HS-27A (cell line): ENCODE results near the gene SAMD4A.

Experiments
- DNase-seq: peaks from one replicate; pipeline ENCODE4 v3.0.0-alpha.2; 2012; ENCODE audit warnings: low read depth, missing footprints

The SAMD4A gene, protein sequence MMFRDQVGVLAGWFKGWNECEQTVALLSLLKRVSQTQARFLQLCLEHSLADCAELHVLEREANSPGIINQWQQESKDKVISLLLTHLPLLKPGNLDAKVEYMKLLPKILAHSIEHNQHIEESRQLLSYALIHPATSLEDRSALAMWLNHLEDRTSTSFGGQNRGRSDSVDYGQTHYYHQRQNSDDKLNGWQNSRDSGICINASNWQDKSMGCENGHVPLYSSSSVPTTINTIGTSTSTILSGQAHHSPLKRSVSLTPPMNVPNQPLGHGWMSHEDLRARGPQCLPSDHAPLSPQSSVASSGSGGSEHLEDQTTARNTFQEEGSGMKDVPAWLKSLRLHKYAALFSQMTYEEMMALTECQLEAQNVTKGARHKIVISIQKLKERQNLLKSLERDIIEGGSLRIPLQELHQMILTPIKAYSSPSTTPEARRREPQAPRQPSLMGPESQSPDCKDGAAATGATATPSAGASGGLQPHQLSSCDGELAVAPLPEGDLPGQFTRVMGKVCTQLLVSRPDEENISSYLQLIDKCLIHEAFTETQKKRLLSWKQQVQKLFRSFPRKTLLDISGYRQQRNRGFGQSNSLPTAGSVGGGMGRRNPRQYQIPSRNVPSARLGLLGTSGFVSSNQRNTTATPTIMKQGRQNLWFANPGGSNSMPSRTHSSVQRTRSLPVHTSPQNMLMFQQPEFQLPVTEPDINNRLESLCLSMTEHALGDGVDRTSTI

DNA sequence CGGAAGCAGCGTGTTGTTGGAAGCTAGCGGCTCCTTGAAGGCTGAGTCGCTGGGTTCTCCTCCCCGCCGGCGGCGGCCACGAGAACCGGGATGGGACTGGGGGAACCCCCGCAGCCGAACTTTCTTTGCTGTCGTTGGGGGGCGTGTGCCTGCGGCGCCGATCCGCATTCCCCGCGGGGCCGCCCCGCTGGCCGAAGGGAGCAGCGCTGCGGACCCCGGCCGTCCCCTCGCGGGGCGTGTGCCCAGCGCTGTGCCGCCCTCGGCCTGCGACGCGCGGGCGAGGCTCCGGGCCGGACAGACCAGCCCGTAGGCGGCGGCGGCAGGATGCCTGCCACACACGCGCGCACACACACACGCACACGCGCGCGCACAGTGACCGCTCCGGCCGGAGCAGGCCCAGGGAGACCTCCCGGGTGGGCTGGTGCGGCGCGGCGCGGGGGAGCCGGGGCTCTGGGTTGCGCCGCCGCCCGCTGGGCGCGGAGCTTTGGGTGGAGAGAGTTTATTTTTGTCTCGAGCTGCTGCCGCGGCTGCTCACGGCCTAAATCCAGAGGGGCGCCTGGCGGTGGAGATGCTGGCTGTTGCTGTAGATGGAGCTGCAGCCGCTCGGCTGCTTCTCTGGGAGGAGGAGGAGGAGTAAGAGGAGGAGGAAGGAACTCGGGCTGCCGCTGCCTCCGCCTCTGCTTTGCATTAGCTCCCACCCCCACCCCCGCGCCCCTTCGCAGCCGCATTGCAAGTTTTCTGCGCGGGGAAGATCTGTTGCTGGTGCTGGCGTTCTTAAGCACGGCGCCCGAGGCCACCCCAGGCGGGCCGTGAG is at the start of gene SAMD4A:
Gene SAMD4A, plus strand, starts transcription at position 719 of the 814 bp plus-strand sequence. CDS start 789 bp downstream, outside the sequence.
- no peak for DNase-seq

DNA sequence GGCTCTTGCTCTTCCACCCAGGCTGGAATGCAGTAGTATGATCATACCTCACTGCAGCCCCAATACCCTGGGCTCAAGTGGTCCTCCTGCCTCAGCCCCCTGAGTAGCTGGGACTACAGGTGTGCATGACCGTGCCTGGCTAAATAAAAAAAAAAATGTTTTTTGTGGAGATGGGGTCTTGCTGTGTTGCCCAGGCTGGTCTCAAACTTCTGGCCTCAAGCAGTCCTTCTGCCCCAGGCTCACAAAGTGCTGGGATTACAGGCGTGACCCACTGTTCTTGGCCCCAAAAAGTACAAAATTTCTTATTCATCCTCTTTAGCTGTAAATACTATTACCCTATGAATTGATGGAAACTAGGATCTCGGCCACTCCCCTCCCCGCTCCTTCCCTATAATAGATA is 42.5 kb upstream of the SAMD4A start:
- DNase-seq: no peak

DNA sequence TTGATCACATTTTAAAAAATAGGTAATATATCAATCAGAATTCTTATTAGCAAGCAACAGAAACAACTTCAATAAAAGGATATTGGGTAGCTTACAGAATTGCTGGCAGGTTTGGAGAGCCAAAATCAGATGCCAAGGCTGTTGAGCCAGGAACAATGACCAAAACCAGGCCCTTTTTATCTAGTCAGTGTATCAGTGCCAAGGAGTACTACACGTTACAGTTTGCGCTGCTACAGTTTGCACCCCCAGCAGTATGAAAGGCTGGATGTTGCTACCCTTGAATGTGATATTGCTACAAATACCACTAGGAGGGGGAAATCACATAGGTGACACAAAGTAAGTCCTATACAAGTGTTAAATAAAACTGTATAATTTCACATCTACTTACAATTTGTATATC is 38.0 kb upstream of the SAMD4A start:
- DNase-seq: no peak

DNA sequence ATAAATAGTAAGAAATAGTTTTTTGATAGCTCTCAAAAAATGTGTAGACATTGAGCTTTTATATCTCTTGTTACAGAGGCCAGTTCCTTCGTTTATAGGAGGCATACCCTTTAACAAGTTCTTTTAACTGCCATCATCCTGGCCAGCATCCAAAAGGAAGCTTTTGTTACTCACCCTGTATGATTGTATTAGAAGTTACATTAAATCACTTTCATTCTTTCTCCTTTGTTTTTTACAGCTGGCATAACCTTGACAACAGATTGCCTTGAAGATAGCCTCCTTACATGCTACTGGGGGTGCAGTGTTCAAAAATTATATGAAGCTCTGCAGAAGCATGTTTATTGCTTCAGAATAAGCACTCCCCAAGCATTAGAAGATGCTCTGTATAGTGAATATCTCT is 37.1 kb upstream of the SAMD4A start:
- no peak for DNase-seq

DNA sequence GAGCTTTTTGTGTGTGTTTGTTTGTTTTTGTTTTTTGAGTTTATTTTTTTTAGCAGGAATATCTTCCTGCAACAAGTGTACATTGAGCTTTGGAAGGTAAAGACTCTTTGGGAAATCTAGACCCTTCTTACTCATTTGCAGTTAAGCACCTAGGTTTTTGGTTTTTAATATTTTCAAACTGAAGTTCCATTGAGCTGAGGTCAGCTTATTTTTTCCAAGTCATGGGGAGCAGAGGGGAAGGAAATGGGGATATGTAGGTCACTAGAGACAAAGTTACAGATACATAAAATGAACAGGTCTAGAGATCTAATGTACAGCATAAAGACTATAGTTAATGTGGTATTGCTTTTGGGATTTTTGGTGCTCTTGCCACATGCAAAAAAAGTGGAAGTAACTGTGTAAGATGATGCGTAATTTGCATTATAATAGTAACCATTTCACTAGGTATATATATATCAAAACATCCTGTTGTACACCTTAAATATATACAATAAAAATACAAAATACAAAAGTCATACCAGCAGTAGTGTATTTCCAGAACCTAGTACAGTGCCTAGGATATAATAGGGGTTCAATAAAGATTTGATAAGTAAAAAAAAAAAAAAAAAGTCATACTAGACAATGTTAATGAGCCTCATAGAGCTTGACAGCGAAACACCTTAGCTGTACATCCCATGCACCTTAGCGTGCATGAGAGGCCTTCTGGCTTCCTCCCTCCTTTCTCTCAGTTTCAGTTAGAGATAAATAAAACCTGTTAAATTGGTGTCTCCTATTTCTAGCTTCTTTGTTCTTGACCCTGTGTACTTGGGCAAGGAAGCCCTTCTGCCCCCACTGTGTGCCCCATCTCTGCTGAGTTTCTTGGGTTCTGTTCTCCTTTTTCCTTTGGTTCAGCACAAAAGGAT is 34.6 kb upstream of the SAMD4A start:
- no peak for DNase-seq

DNA sequence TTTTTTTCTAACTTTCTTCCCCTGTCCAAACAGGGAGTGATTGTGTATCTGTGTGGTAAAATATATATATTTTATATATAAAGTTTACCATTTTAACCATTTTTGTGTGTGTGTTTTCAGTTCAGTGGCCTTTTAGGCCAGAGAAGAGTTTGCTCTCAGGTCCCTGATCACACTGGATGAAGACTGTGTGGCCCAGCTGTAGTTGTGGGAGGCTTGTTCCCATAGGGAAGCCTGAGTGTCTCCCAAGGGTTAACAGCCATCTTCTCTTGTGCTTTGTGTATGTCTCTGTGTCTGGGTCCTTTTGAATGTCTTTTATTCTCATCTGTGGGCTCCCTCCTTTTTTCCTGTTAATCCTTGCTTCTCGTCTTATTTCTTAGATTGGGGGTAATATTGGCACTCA is 33.8 kb upstream of the SAMD4A start:
- no peak for DNase-seq

DNA sequence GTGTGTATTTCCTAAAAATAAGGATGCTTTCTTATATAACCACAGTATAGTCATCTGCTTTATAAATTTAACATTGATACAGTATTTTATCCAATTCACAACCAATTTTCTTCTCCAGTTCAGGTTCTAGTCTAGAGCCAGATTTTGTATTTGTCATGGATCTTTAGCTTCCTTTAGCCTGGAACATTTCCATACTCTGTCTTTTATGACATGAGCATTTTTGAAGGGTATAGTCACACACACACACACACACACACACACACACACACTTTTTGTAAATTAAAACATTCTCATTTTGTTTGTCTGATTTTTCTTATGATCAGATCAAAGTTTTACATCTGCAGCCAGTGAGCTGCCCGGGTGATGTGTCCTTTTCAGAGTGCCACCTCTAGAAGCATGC is 31.8 kb upstream of the SAMD4A start:
- DNase-seq: no peak

DNA sequence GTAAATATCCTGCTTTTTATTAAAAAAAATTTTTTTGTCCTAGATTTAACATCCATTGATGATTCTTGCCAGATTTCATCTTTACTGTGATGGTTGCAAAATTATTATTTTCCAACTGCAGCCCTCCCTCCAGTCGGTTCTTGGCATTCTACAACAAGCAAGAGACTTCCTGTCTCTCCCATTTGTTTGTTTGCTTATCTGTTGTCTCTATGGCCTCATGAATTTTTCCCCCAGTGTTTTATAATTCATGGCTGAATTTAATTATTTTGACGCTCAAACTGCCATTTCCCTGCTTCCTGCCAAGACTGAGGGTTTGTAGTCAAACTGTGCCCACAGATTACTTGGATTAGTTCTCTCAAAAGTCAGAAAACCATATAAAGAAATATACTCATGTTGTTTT is 31.3 kb upstream of the SAMD4A start:
- no peak for DNase-seq

DNA sequence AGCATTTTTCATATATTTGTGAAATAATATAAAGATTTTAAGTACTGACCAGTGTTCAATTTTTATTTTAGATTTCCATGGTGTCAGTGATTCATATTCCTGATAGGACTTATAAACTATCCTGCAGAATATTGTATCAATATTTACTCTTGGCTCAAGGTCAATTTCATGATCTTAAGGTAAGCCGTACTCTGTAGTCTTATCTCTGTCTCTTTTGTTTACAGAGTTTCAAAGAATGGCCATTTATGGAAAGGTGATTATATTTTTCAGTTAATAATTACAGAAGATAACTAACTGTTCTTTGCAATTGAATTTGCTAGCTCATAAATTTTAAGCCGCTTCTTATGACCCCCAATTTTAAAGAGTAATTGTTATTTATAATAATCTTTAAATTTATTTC is 29.3 kb upstream of the SAMD4A start:
- no peak for DNase-seq

DNA sequence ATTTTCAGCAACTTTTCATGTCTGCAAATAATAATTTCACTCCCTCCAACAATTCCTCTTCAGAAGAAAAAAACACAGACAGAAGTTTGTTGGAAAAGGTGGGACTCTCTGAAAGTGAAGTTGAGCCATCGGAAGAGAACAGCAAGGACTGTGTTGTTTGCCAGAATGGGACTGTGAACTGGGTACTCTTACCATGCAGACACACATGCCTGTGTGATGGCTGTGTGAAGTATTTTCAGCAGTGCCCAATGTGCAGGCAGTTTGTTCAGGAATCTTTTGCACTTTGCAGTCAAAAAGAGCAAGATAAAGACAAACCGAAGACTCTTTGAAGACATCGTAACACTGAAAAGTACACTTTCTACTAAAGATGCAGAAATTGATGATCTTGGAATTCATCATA is 28.9 kb upstream of the SAMD4A start:
- no peak for DNase-seq

DNA sequence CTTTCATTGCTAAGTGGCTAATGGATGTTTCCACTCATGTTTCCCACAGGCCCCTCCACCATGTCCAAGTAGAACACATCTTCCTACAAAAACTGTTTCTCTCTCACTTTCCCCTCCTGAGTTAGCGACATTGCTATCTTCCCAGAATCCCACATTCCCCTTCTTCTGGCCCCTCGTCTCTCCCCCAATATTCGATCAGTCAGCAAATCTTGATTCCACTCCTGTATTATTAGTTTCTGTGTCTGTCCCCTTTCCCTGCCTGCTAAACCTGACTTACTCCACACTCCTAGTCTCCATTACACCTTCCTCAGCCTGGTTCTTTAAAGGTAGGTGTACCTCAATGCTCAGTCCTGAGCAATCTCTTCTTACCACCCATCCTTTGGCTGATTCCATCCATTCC is 19.3 kb upstream of the SAMD4A start:
- no peak for DNase-seq

DNA sequence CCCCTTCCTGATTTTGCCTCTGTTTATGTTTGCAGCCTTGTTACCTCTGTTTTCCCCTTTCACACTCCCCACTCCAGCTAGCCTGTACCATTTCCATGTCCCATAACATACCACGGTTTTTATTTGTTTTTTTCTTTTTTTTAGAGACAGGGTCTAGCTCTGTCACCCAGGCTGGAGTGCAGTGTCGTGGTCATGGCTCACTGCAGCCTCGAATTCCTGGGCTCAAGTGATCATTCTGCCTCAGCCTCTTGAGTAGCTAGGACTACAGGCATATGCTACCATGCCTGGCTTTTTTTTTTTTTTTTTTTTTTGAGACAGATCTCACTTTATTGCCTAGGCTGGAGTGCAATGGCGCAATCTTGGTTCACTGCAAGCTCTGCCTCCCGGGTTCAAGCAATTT is 18.4 kb upstream of the SAMD4A start:
- DNase-seq: no peak

DNA sequence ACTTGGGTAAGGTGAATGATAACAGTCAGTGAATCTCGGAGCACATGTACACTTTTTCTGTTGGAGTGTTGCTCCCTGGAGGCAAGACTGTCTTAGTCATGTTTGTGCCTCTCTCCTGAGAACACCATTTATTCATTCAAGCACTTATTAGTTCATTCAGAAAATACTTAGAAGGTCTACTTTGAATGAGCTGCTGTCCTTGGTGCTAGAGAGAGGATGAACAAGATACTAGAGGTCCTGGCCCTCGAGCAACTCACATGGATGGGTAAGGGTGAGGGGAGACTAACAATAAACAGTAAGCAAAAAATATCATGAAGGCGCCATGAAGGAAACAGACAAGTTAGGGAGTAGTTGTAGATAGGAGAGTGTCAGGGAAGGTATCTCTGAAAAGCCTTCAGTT is 17.1 kb upstream of the SAMD4A start:
- DNase-seq: no peak

DNA sequence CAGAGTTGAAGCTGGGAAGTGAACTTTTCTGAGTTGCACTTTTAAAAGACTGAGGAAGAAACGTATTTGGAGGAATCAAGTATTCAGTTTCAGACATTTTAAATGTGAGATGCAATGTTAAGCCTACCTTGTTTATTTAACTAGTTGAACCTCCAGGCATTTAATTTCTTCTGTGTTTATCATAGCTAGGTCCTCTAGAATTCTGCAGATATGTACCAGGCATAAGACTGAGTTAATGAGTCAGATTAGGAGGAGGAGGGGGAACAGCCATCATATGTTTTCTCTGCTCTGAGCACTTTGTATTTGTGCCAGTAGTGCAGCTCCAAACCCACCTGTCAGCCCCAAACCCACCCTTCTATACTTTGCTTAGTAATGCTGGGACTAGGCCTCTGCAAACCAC is 16.4 kb upstream of the SAMD4A start:
- no peak for DNase-seq

DNA sequence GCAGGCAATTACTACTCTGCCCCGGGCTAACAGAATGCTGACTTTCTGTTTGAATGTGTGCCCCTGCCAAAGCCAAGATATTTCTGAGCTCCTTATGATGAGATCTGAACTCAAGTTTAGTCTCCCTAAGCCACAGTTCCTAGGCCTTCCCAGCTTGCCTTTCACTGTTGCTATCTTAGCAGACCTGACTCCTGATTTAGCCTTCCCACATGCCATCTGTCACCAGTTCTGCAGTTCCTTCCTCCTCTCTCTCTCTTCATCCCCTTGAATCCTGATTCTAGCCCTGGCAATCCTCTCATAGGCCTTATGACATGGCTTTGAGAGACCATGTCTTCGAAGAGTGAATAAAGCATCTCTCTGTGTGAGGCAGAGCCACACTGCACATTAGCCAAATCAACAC is 12.5 kb upstream of the SAMD4A start:
- DNase-seq: no peak

DNA sequence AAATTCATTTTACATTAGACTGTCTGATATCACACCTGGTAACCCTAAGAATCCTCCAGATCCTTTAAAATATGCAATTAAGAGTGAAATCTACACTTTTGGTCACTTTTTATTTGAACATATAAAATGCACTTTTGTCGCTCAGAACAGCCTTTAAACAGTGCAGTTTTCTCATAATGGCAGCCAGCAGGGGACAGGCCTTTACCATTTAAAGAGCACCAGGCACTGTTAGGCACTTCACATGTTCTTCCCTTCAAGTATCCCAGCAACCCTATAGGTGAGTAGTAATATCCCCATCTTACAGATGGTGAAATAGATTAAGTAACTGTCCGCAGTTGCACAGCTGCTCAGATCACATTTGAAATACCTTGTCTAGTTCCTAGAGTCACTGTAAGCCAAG is 11.3 kb upstream of the SAMD4A start:
- DNase-seq: no peak

DNA sequence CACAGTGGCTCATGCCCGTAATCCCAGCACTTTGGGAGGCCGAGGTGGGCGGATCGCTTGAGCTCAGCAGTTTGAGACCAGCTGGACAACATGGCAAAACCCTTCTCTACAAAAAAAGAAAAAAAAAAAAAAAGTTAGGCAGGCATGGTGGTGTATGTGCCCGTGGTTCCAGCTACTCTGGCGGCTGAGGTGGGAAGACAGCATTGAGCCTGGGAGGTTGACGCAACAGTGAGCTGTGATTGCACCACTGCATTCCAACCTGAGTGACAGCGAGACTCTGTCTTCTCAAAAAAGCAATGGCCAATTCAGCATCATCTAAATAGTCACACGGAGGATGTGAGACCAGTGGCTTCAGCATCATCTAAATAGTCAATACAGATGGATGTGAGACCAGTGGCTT is 10.4 kb upstream of the SAMD4A start:
- DNase-seq: no peak

DNA sequence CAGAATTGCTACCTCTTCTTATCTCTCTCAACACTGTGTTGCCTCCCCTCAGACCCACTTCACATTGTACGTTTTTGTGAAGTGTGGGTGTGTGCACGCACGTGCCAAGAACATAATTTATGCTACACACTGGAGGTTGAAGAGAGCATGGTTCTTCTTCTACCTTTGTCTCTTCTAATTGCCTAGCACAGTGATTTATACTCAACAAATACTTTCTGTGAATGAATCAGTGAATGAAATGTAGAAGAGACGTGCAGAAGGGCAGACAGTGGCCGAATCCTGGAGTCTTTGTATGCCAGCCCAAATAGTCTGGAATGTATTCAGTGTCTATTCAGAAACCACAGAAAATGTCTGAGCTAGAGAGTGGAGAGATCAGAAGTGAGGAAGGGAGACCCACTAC is 4.6 kb upstream of the SAMD4A start:
- no peak for DNase-seq

DNA sequence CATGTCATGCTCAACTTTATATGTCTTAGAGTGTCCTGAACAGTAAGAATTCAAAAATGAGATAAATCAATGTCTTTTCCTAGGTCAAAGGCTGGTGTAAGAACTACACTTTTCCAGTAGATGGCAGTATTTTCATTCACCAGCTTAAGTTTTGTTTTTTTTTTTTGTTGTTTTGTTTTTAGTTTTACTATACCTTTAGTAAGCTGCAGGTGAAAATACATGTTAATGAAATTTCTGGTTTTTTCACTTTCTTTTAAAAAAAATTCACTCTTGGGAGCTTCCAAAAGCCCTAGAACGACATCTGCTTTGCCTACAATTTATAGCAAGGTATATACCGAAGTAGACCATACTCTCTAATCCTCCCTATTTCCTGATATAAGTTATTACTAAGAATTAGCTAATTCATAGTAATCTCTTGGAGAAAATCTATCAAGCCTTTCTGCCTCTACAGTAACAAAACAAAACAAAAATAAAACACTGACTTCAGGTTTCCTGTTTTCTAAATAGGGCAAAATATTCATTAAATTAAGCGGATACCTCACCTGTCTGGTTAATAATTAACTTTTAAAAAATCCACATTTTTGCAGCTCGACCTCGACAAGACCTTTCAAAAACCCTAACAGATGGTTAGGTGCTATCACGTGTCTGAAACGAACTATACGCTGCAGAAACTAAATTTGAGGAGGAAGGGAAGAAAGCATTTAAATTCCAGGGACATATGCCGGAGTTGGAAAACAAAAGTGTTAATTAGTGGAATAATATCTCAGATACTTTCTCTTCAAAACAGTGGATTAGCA is 2.7 kb upstream of the SAMD4A start:
- DNase-seq: no peak

DNA sequence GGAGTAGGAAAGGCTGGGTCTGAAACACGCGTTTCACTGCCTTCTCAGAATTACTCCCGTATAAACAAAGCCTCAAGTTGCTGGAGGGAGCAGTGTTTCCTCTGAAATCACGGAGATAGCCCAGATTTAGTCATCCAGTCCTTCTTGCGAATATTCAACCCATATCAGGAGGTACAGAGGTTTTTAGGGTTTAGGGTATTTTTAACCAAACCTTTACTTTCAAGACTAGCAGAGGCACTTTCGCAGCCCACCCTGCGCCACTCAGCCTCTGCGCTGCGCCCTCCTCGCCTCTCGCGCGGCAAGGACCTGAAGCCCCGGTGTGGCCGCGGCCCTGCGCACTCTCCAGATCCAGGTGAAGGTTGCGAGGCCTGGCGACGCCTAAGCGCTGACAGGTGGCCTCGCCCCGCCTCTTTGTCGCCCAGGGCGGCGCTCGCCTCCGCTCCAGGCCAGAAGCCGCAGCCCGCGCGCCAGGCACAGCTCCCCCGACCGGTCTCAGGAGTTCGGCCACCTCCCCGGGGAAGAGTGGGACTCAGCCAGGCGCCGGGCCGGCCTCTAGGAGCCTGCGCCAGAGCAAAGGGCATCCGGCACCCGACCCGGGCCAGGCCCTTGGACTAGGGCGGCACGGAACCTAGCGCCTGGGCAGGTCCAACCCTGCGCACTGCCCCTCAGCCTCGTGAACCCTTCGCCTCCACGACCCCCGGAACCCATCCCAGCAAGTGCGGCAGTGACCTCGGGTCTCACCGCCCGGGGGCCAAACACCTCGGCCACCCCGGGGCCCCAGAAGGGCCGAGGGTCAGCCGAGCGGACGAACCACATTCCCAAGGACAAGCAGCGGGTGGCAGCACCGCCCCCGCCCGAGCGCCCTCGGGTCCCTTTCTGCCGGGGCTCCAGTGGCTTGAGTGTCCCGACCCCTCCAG is 1.8 kb upstream of the SAMD4A start:
- no peak for DNase-seq
